Testis (tissue), 2 donors: ENCODE data around the gene ACP1.

Experiments
- POLR2A ChIP-seq: fragments of 450-650 bp; IDR thresholded peaks from one replicate; pipeline ENCODE4 v1.6.1; 2017; ENCODE audit warnings: antibody characterized with exemption, mild to moderate bottlenecking, moderate library complexity
- TF ChIP-seq, protein P1 (sequence below), 3 experiments: fragments of 450-650 bp in 2 of 3; fragments of 200-600 bp in 1 of 3; sonication (generic) in 1 of 3; IDR thresholded peaks; one replicate each; pipeline ENCODE4 v1.5.1; 2016 to 2019; ENCODE audit warnings: antibody characterized with exemption in 3 of 3, mild to moderate bottlenecking in 2 of 3, moderate library complexity in 1 of 3

- TF ChIP-seq, protein P1, sequence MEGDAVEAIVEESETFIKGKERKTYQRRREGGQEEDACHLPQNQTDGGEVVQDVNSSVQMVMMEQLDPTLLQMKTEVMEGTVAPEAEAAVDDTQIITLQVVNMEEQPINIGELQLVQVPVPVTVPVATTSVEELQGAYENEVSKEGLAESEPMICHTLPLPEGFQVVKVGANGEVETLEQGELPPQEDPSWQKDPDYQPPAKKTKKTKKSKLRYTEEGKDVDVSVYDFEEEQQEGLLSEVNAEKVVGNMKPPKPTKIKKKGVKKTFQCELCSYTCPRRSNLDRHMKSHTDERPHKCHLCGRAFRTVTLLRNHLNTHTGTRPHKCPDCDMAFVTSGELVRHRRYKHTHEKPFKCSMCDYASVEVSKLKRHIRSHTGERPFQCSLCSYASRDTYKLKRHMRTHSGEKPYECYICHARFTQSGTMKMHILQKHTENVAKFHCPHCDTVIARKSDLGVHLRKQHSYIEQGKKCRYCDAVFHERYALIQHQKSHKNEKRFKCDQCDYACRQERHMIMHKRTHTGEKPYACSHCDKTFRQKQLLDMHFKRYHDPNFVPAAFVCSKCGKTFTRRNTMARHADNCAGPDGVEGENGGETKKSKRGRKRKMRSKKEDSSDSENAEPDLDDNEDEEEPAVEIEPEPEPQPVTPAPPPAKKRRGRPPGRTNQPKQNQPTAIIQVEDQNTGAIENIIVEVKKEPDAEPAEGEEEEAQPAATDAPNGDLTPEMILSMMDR (IDR thresholded peaks at IDR 0.05) = no peak
- no peak for TF ChIP-seq POLR2A
Observed at GRCh38 chr2:236993-237539, 27.7 kb upstream of the ACP1 start.
